GM18517 (cell line): ENCODE results near the gene CCDC192.

Experiments used
- ATAC-seq: cut with Tn5 transposase; IDR thresholded peaks from one replicate; pipeline ENCODE4 v1.9.1; 2021; ENCODE audit warnings: mild to moderate bottlenecking, moderate library complexity; ENCODE audit not compliant: unreplicated experiment

Gene CCDC192

GRCh38 chr5:127871503-127872153 is 168.4 kb downstream of the CCDC192 start:
- no peak for ATAC-seq

GRCh38 chr5:127872494-127872893 is 169.3 kb downstream of the CCDC192 start:
- ATAC-seq, result no peak

- ATAC-seq, result peak; percentile 92
Observed at GRCh38 chr5:127875235-127876021, 172.2 kb downstream of the CCDC192 start.

- ATAC-seq, result no peak
Observed at GRCh38 chr5:127876384-127876783, 173.2 kb downstream of the CCDC192 start.

GRCh38 chr5:127878174-127878750 is 175.1 kb downstream of the CCDC192 start:
- no peak for ATAC-seq

GRCh38 chr5:127884416-127884815 is 181.2 kb downstream of the CCDC192 start:
- no peak for ATAC-seq

GRCh38 chr5:127885176-127885575 is 182.0 kb downstream of the CCDC192 start:
- no peak for ATAC-seq

GRCh38 chr5:127886081-127886480 is 182.9 kb downstream of the CCDC192 start:
- no peak for ATAC-seq

- ATAC-seq, result no peak
Observed at GRCh38 chr5:127887282-127887681, 184.1 kb downstream of the CCDC192 start.

- ATAC-seq, result no peak
Observed at GRCh38 chr5:127891942-127892341, 188.8 kb downstream of the CCDC192 start.

- no peak for ATAC-seq
Observed at GRCh38 chr5:127892467-127893207, 189.4 kb downstream of the CCDC192 start.

- ATAC-seq, result no peak
Observed at GRCh38 chr5:127893232-127893631, 190.0 kb downstream of the CCDC192 start.

GRCh38 chr5:127894461-127894860 is 191.3 kb downstream of the CCDC192 start:
- no peak for ATAC-seq

- ATAC-seq, result no peak
Observed at GRCh38 chr5:127898551-127899213, 195.5 kb downstream of the CCDC192 start.

GRCh38 chr5:127899214-127899610 is 196.0 kb downstream of the CCDC192 start:
- no peak for ATAC-seq

GRCh38 chr5:127906562-127907204 is 203.5 kb downstream of the CCDC192 start:
- ATAC-seq, result peak; percentile 38

- ATAC-seq, result no peak
Observed at GRCh38 chr5:127907907-127908306, 204.7 kb downstream of the CCDC192 start.

- ATAC-seq, result peak; percentile 80
Observed at GRCh38 chr5:127909066-127909465, 205.9 kb downstream of the CCDC192 start.

GRCh38 chr5:127909821-127910220 is 206.6 kb downstream of the CCDC192 start:
- no peak for ATAC-seq

- no peak for ATAC-seq
Observed at GRCh38 chr5:127910307-127910956, 207.2 kb downstream of the CCDC192 start.
